ENCODE data around the gene TBC1D2. TPM values are rescaled to one million over a fixed set of nuclear protein-coding genes. Genes with fewer than 3 reads are reported as not detected.

TBC1D2 gene
- total RNA-seq, 4 donors from 2014 or later = 37.7 to 109 (median 55.8) TPM

- TF ChIP-seq CTCF (IDR thresholded peaks at IDR 0.05) (no peak), POLR2AphosphoS5 (IDR thresholded peaks at IDR 0.05) (no peak), POLR2A (IDR thresholded peaks at IDR 0.05) (no peak), EP300 (IDR thresholded peaks at IDR 0.05; ENCODE audit: low read depth) (no peak)
- H3K27me3 ChIP-seq = no peaks in the 10 kb centered on the region
- H3K27ac ChIP-seq = no peak overlapping the region
- H3K9me3 ChIP-seq = no peaks in the 10 kb centered on the region
- intact Hi-C loops (cut with DNase I; ENCODE audit: low total_unique reads) = no loop called here
- H3K4me3 ChIP-seq = no peak overlapping the region
- H3K4me1 ChIP-seq = peaks cover 0 to 29% (median 16%) of the 10 kb centered on the region in 4 donors
- H3K36me3 ChIP-seq = peaks cover 0 to 14% (median 6%) of the 10 kb centered on the region in 4 donors
- in situ Hi-C loops (cut with MboI; ENCODE audit: low pct_ligation_motif_present in 1 of 4, low pct_unique_long_range_greater_than_20kb in 1 of 4, low sequenced_read_pairs in 3 of 4) = no loop called here
- DNase-seq = no peak
- 58 to 63% methylated on average over 3 to 5 of the region's 5 CpGs for WGBS, 2 donors (ENCODE audit: low coverage in 1 of 2)
Measured at GRCh38 chr9:98222885-98223691, 32.4 kb downstream of the TBC1D2 start.

GRCh38 chr9:98220911-98221310 lies 34.5 kb downstream of the TBC1D2 start:
- 95% methylated on average over 21 of the region's 21 CpGs; no CpG with 5 or more reads in 1 of the 2 donors for WGBS, 2 donors (ENCODE audit: low coverage in 1 of 2)
- H3K9me3 ChIP-seq = no peaks in the 10 kb centered on the region
- peaks cover 0 to 16% (median 4%) of the 10 kb centered on the region in 4 donors for H3K4me1 ChIP-seq
- in situ Hi-C loops (cut with MboI; ENCODE audit: low pct_ligation_motif_present in 1 of 4, low pct_unique_long_range_greater_than_20kb in 1 of 4, low sequenced_read_pairs in 3 of 4) = no loop called here
- TF ChIP-seq POLR2A (IDR thresholded peaks at IDR 0.05) (no peak), CTCF (IDR thresholded peaks at IDR 0.05) (no peak), POLR2AphosphoS5 (IDR thresholded peaks at IDR 0.05) (no peak), EP300 (IDR thresholded peaks at IDR 0.05; ENCODE audit: low read depth) (no peak)
- intact Hi-C loops (cut with DNase I; ENCODE audit: low total_unique reads) = no loop called here
- no peak for DNase-seq
- no peak overlapping the region for H3K27ac ChIP-seq
- no peak overlapping the region for H3K4me3 ChIP-seq
- no peaks in the 10 kb centered on the region for H3K27me3 ChIP-seq
- peaks cover 0 to 10% (median 4%) of the 10 kb centered on the region in 4 donors for H3K36me3 ChIP-seq

- in situ Hi-C loops (cut with MboI; ENCODE audit: low pct_ligation_motif_present in 1 of 4, low pct_unique_long_range_greater_than_20kb in 1 of 4, low sequenced_read_pairs in 3 of 4) = no loop called here
- DNase-seq = no peak
- TF ChIP-seq POLR2AphosphoS5 (IDR thresholded peaks at IDR 0.05) (no peak), POLR2A (IDR thresholded peaks at IDR 0.05) (no peak), CTCF (IDR thresholded peaks at IDR 0.05) (no peak), EP300 (IDR thresholded peaks at IDR 0.05; ENCODE audit: low read depth) (no peak)
- Histone ChIP-seq H3K36me3 (peaks cover 0 to 10% (median 4%) of the 10 kb centered on the region in 4 donors), H3K4me1 (peaks cover 0 to 5% (median 3%) of the 10 kb centered on the region in 4 donors), H3K4me3 (no peak overlapping the region), H3K27ac (no peak overlapping the region), H3K27me3 (no peaks in the 10 kb centered on the region), H3K9me3 (no peaks in the 10 kb centered on the region)
- 89 to 100% methylated on average over 2 to 11 of the region's 11 CpGs for WGBS, 2 donors (ENCODE audit: low coverage in 1 of 2)
- intact Hi-C loops (cut with DNase I; ENCODE audit: low total_unique reads) = no loop called here
Measured at GRCh38 chr9:98219794-98220370, 35.6 kb downstream of the TBC1D2 start.

- Histone ChIP-seq H3K4me1 (peaks cover 0 to 5% (median 2%) of the 10 kb centered on the region in 4 donors), H3K36me3 (peaks cover 0 to 10% (median 4%) of the 10 kb centered on the region in 4 donors), H3K9me3 (no peaks in the 10 kb centered on the region), H3K27me3 (no peaks in the 10 kb centered on the region), H3K27ac (no peak overlapping the region), H3K4me3 (no peak overlapping the region)
- 91 to 92% methylated on average over 2 to 7 of the region's 7 CpGs for WGBS, 2 donors (ENCODE audit: low coverage in 1 of 2)
- intact Hi-C loops (cut with DNase I; ENCODE audit: low total_unique reads) (no loop called here), in situ Hi-C loops (cut with MboI; ENCODE audit: low pct_ligation_motif_present in 1 of 4, low pct_unique_long_range_greater_than_20kb in 1 of 4, low sequenced_read_pairs in 3 of 4) (no loop called here)
- no peak for DNase-seq
- no peak for TF ChIP-seq POLR2AphosphoS5 (IDR thresholded peaks at IDR 0.05)
- no peak for TF ChIP-seq POLR2A (IDR thresholded peaks at IDR 0.05)
- no peak for TF ChIP-seq CTCF (IDR thresholded peaks at IDR 0.05)
- no peak for TF ChIP-seq EP300 (IDR thresholded peaks at IDR 0.05; ENCODE audit: low read depth)
Measured at GRCh38 chr9:98219364-98219716, 36.1 kb downstream of the TBC1D2 start.

Data from transverse colon (tissue), 4 donors.